ENCODE data around the gene BCL2L13.
A peak's percentile ranks its signal among the peaks of the same experiment; 100 is the strongest.
"Not testable (repeated sequence)": the region's sequence is repeated elsewhere in the genome, so short reads cannot be mapped to it uniquely, and the experiment has no call there.

Gene BCL2L13

GRCh38 chr22:17729561-17729960 lies 91.0 kb downstream of the BCL2L13 start:
- no peak for DNase-seq

GRCh38 chr22:17732251-17732854 lies 93.8 kb downstream of the BCL2L13 start:
- no peak for DNase-seq

DNA sequence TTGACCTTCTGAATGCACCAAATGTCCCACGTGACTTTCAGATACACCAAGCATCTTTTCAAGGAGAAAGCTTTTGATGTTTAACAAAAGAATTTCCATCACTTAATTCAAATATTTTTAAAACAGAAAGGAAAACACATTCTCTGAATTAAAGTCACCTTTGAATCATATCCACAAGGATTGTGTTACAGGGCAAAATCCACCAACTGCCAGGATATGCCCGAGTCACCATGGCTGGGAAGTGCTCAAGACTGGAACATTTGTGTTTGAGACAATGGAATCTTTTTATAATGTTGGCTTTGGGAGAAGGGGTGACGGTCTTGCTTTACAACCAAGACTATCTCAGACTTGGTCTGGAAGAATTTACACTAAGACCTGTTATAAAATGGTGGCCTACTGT lies 94.9 kb downstream of the BCL2L13 start:
- no peak for DNase-seq

- DNase-seq: no peak
These were observed 95.6 kb downstream of the BCL2L13 start for GRCh38 chr22:17734187-17734586.

GRCh38 chr22:17738386-17739128 lies 100.0 kb downstream of the BCL2L13 start:
- no peak for DNase-seq

GRCh38 chr22:17739196-17739975 lies 100.8 kb downstream of the BCL2L13 start:
- DNase-seq: no peak

- DNase-seq: no peak
These were observed 103.4 kb downstream of the BCL2L13 start for GRCh38 chr22:17741866-17742526.

DNA sequence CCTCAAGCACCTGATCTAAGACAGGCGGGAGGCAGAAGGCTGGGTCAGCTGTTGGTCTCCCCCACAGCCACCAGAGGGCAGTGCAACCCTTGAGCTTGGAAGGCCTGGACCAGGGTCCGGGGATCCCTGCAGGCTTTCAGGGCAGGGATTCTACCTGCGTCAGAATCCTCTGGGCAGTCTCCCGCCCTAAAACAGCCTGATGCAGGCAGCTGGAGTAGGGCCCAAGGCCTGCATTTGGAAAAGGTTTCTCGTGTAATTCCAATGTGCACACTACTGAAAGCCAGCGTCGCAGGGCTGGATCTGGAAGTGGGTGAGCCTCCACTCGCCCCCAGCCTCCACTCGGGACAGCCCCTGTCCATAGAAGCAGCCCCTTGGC lies 104.0 kb downstream of the BCL2L13 start:
- peak; percentile 55 to 70 for DNase-seq

- no peak for DNase-seq
These were observed 105.3 kb downstream of the BCL2L13 start for GRCh38 chr22:17743661-17744411.

- no peak for DNase-seq
These were observed 105.9 kb downstream of the BCL2L13 start for GRCh38 chr22:17744430-17744829.

GRCh38 chr22:17746916-17747315 lies 108.4 kb downstream of the BCL2L13 start:
- DNase-seq: no peak

DNA sequence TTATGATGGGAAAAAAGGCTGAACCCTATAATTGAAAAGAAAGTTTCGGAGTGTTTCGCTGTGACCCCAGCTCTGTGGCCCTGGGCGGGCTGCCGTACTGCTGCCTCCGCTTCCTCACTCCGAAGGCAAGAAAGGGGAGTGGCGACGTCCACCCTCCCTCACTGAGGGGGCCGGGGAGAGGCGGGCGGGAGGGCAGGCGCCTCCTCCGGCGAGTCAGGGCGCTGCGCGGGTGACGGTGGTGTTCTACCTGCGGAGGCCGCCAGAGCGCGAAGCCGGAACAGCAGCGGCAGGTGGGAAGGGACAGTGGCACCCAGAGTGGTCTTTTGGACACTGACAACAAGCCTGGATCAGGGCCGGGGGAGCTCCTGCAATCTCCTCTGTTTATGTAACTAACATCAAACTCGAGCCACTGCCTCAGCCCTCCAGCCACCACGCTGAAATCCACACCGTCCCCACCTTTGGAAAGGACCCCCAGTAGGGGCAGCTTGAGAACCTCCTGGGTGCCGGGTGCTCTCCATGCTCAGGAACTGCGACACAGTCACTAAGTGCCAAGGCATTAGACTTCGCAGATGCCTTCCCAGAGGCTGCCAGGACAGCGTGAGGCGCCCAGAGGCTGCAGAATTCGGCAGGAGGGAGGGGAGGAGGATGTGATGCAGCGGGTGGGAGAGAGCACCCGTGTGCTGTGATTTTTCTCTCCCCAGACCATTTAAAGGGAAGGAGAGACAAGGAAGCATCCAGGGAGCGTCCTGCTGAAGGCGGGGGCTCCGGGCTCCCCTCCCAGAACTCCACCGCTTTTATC lies 110.2 kb downstream of the BCL2L13 start:
- DNase-seq: no peak

DNA sequence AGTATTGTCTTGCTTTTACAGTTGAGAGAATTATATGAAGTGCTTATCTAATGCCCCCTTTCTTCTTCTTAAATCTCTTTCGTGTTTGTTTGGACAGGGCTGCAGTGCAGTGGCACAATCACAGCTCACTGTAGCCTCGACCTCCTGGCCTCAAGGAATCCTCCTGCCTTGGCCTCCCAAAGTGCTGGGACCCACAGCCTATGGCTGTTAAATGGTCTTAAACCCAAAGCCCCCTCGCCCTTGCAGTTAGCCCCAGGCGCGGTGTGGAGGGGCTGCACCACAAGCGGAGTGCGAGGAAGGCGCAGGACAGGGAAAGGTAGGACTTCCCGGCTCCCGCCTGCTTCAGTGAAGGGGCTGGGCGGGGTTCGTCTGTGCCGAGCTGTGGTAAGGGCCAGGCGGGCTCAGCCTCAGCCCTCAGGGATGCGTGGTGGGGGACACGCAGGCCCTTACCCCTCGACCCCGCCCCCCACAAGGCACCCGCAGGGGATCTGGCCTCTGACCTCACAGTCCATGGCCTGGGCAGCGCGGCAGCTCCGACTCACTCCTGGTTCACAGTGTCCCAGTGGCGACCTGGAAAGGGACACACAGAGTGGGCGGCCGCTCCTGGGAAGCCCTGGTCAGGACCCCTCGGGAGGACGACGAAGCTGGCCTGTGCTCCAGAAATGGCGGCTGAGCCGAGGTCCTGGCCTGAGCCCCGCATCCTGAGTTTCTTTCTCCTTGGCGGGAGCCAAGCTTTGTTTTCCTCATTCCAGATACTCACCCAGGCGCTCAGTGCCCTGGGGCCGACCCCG lies 111.2 kb downstream of the BCL2L13 start:
- DNase-seq: no peak

DNA sequence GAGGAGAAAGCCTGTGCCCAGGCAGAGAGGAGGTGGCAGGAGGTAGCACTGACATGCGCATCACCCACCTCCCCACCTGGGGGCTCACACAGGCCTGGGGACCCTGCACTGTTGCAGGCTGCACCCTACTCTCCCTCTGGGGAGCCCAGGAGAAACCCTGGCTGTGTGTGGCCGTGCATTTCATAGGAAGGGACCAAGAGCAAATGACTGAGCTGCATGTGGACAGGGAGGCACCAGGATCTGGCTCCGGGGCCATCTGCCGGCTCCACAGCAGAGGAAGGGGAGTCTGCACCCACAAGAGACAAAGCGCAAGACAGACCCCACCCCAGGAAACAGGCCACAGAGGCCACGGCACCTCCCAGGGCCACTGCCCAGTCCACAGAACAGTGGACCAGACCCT lies 113.0 kb downstream of the BCL2L13 start:
- DNase-seq: no peak

GRCh38 chr22:17753401-17753989 lies 114.9 kb downstream of the BCL2L13 start:
- DNase-seq: no peak

GRCh38 chr22:17754233-17754925 lies 115.8 kb downstream of the BCL2L13 start:
- DNase-seq: peak in 1 of 2 experiments; percentile 23

GRCh38 chr22:17761138-17761488 lies 122.6 kb downstream of the BCL2L13 start:
- DNase-seq: no peak

DNA sequence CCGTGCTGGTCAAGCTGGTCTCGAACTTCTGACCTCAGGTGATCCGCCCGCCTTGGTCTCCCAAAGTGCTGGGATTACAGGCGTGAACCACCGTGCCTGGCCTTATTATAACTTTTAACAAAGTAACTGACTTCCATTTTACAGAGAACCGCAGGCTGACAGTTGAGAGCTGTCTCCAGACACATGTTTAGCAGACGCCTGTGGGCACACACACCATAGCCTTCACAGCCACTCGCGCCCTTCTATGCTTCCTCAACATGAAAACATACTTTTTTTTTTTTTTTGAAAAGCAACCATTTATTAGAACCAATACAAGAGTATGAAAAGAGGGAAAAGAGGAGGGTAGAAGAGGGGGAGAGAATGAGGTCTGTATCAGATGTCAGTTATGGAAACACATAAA lies 124.9 kb downstream of the BCL2L13 start:
- not testable (repeated sequence) for DNase-seq

- DNase-seq: no peak
These were observed 125.5 kb downstream of the BCL2L13 start for GRCh38 chr22:17764036-17764435.

- DNase-seq: not testable (repeated sequence)
These were observed 126.3 kb downstream of the BCL2L13 start for GRCh38 chr22:17764852-17765251.
